ENCODE data around the gene ADARB2.

GRCh38 chr10:1665681-1666080 is 71.6 kb downstream of the ADARB2 start:
- TF ChIP-seq NFRKB (IDR thresholded peaks at IDR 0.05) (no peak), ZNF384 (IDR thresholded peaks at IDR 0.05) (no peak), FOXA1 (IDR thresholded peaks at IDR 0.05) (no peak), ELF4 (IDR thresholded peaks at IDR 0.05) (no peak), TARDBP (IDR thresholded peaks at IDR 0.05) (no peak), FOXM1 (IDR thresholded peaks at IDR 0.05; ENCODE audit: borderline replicate concordance) (no peak), SUZ12 (IDR thresholded peaks at IDR 0.05) (no peak), FOXK2 (IDR thresholded peaks at IDR 0.05) (no peak), BHLHE40 (IDR thresholded peaks at IDR 0.05; ENCODE audit: borderline replicate concordance) (no peak), ARNT (IDR thresholded peaks at IDR 0.05) (no peak), L3MBTL2 (conservative IDR thresholded peaks at IDR 0.05) (no peak), SP1 (IDR thresholded peaks at IDR 0.05) (no peak), LEF1 (IDR thresholded peaks at IDR 0.05; ENCODE audit: borderline replicate concordance) (no peak), HDGF (IDR thresholded peaks at IDR 0.05; ENCODE audit: borderline replicate concordance) (no peak)

Measured in HEK293T (cell line).